ENCODE results near the gene CCDC8.

CCDC8 gene

GRCh38 chr19:46453661-46454060 lies 40.3 kb upstream of the CCDC8 start:
- TF ChIP-seq ZFX (IDR thresholded peaks at IDR 0.05; ENCODE audit: borderline replicate concordance): no peak
- TF ChIP-seq CTCF (IDR thresholded peaks at IDR 0.05): no peak

GRCh38 chr19:46452186-46452585 lies 38.8 kb upstream of the CCDC8 start:
- TF ChIP-seq CTCF (IDR thresholded peaks at IDR 0.05) (no peak), ZFX (IDR thresholded peaks at IDR 0.05; ENCODE audit: borderline replicate concordance) (no peak)
- no peak overlapping the region for H3K27ac ChIP-seq

More at GRCh38 chr19:46453661-46454060, 40.3 kb upstream of the CCDC8 start:
- no peak overlapping the region for H3K27ac ChIP-seq

- no peak overlapping the region for H3K27ac ChIP-seq
- TF ChIP-seq ZFX (IDR thresholded peaks at IDR 0.05; ENCODE audit: borderline replicate concordance) (no peak), CTCF (IDR thresholded peaks at IDR 0.05) (no peak)
Observed at GRCh38 chr19:46451352-46451751, 38.0 kb upstream of the CCDC8 start.

- no peak overlapping the region for H3K27ac ChIP-seq
- TF ChIP-seq CTCF (IDR thresholded peaks at IDR 0.05) (no peak), ZFX (IDR thresholded peaks at IDR 0.05; ENCODE audit: borderline replicate concordance) (no peak)
Observed at GRCh38 chr19:46450737-46451136, 37.4 kb upstream of the CCDC8 start.

- no peak overlapping the region for H3K27ac ChIP-seq
- no peak for TF ChIP-seq ZFX (IDR thresholded peaks at IDR 0.05; ENCODE audit: borderline replicate concordance)
- no peak for TF ChIP-seq CTCF (IDR thresholded peaks at IDR 0.05)
Observed at GRCh38 chr19:46449228-46449627, 35.9 kb upstream of the CCDC8 start.

- H3K27ac ChIP-seq: no peak overlapping the region
- TF ChIP-seq CTCF (IDR thresholded peaks at IDR 0.05) (no peak), ZFX (IDR thresholded peaks at IDR 0.05; ENCODE audit: borderline replicate concordance) (no peak)
Observed at GRCh38 chr19:46448601-46449000, 35.2 kb upstream of the CCDC8 start.

GRCh38 chr19:46447824-46448223 lies 34.5 kb upstream of the CCDC8 start:
- no peak overlapping the region for H3K27ac ChIP-seq
- TF ChIP-seq CTCF (IDR thresholded peaks at IDR 0.05) (no peak), ZFX (IDR thresholded peaks at IDR 0.05; ENCODE audit: borderline replicate concordance) (no peak)
